Neural progenitor cell (in vitro differentiated cells): ENCODE measurements around the gene EHMT1.

Experiments used
- CTCF ChIP-seq: fragments of 200-600 bp; sonication (generic); IDR thresholded peaks from 2 replicates; pipeline ENCODE4 v1.5.1; 2017; ENCODE audit warnings: antibody characterized with exemption, mild to moderate bottlenecking
- EZH2 ChIP-seq: fragments of 200-600 bp; sonication (generic); IDR thresholded peaks from 2 replicates; pipeline ENCODE4 v1.6.1; 2017; ENCODE audit warnings: antibody characterized with exemption, mild to moderate bottlenecking, moderate library complexity

- TF ChIP-seq CTCF (no peak), EZH2 (no peak)
These were observed 160.1 kb downstream of the EHMT1 start for GRCh38 chr9:137778914-137779313.
